H1 (cell line): ENCODE results near the gene CCDC71L. TPM values are rescaled to one million over a fixed set of nuclear protein-coding genes. Genes with fewer than 3 reads are reported as not detected.
A peak's percentile ranks its signal among the peaks of the same experiment; 100 is the strongest.

Source experiments
- CTCF ChIA-PET: fragments of 300-600 bp; sonication (Branson Sonifier 250); formaldehyde crosslinking; loops from one replicate; lab custom pipeline; 2021; ENCODE audit not compliant: partially characterized antibody; lab: Charles Lee
- POLR2A ChIA-PET: fragments of 300-600 bp; sonication (Branson Sonifier 250); formaldehyde crosslinking; loops from one replicate; lab custom pipeline; 2021; ENCODE audit warnings: inconsistent platforms; ENCODE audit not compliant: partially characterized antibody; lab: Charles Lee
- DNase-seq, 2 experiments: peaks; one replicate each; pipeline versions ENCODE4 v3.0.0 to v3.0.0-alpha.2; 2010 to 2022; ENCODE audit warnings: low spot score in 2 of 2, low read depth in 1 of 2, mixed read lengths in 1 of 2
- FAIRE-seq: peaks from 2 replicates; lab custom pipeline; 2011; peaks lifted over from hg19 to GRCh38; lab: Jason Lieb, UNC
- H2AFZ ChIP-seq: 2 replicates; pipeline ENCODE4 v1.8.1; 2012; ENCODE audit warnings: low read length, inconsistent platforms
- H2AK5ac ChIP-seq: 2 replicates; pipeline ENCODE4 v1.6.1; 2013; ENCODE audit warnings: low read depth, low read length
- H2BK120ac ChIP-seq: replicated peaks from 2 replicates; pipeline ENCODE3; 2013; ENCODE audit warnings: low read depth, low read length, inconsistent platforms
- H2BK12ac ChIP-seq: 2 replicates; pipeline ENCODE4 v1.6.1; 2013; ENCODE audit warnings: low read depth, low read length
- H2BK15ac ChIP-seq: 2 replicates; pipeline ENCODE4 v1.6.1; 2013; ENCODE audit warnings: low read length
- H2BK20ac ChIP-seq: 2 replicates; pipeline ENCODE4 v1.6.1; 2013; ENCODE audit warnings: low read length
- H2BK5ac ChIP-seq: 2 replicates; pipeline ENCODE4 v1.6.1; 2013; ENCODE audit warnings: low read depth, low read length
- H3K14ac ChIP-seq: 2 replicates; pipeline ENCODE4 v1.6.1; 2013; ENCODE audit warnings: inconsistent platforms; ENCODE audit not compliant: insufficient read length
- H3K18ac ChIP-seq: 2 replicates; pipeline ENCODE4 v1.6.1; 2013; ENCODE audit warnings: low read length; ENCODE audit errors: extremely low read depth
- H3K23ac ChIP-seq: 2 replicates; pipeline ENCODE4 v1.6.1; 2013; ENCODE audit warnings: inconsistent platforms; ENCODE audit not compliant: insufficient read length
- H3K23me2 ChIP-seq: 2 replicates; pipeline ENCODE4 v1.6.1; 2013; ENCODE audit warnings: low read depth, low read length
- H3K27ac ChIP-seq: 2 replicates; pipeline ENCODE4 v1.6.1; 2011; ENCODE audit warnings: low read depth, low read length, inconsistent platforms
- H3K27me3 ChIP-seq, 4 experiments: replicated peaks in 1 of 4; 1 replicate in 1 of 4; 2 replicates in 3 of 4; pipeline versions ENCODE4 v1.6.1 to v1.8.1; 2011 to 2013; ENCODE audit warnings: low read length in 3 of 4, mild to moderate bottlenecking in 3 of 4, inconsistent platforms in 2 of 4, mixed read lengths in 2 of 4, moderate library complexity in 1 of 4; ENCODE audit not compliant: control insufficient read depth in 3 of 4, insufficient read depth in 3 of 4; ENCODE audit errors: extremely low read depth in 1 of 4
- H3K36me3 ChIP-seq, 4 experiments: 2 replicates each; pipeline versions ENCODE4 v1.6.1 to v1.8.1; 2011 to 2013; ENCODE audit warnings: mild to moderate bottlenecking in 4 of 4, low read length in 3 of 4, moderate library complexity in 2 of 4, control low read depth in 1 of 4, inconsistent platforms in 1 of 4; ENCODE audit not compliant: insufficient read depth in 4 of 4, control insufficient read depth in 2 of 4
- H3K4ac ChIP-seq: replicated peaks from 2 replicates; pipeline ENCODE3; 2013; ENCODE audit warnings: low read length, low read depth, mixed read lengths, inconsistent platforms; ENCODE audit not compliant: insufficient read length
- H3K4me1 ChIP-seq, 4 experiments: replicated peaks in 1 of 4; 1 replicate in 1 of 4; 2 replicates in 3 of 4; pipeline versions ENCODE4 v1.6.1 to v1.8.1; 2011 to 2013; ENCODE audit warnings: low read length in 3 of 4, inconsistent platforms in 2 of 4, mixed read lengths in 1 of 4; ENCODE audit not compliant: insufficient read depth in 4 of 4, control insufficient read depth in 3 of 4
- H3K4me2 ChIP-seq, 2 experiments: 2 replicates each; pipeline versions ENCODE4 v1.6.1 to v1.8.1; 2011 to 2013; ENCODE audit warnings: low read depth in 2 of 2, low read length in 2 of 2, control low read depth in 1 of 2, inconsistent platforms in 1 of 2, mild to moderate bottlenecking in 1 of 2; ENCODE audit not compliant: insufficient read depth in 1 of 2
- H3K4me3 ChIP-seq, 4 experiments: fragments of 200-600, 300-600 bp in 1 of 4; sonication (generic), shearing (Covaris generic), sonication (Bioruptor Twin) in 1 of 4; 2 replicates each; pipeline versions ENCODE4 v1.5.1 to v1.8.1; 2011 to 2016; ENCODE audit warnings: low read length in 4 of 4, low read depth in 3 of 4, control low read depth in 2 of 4, inconsistent platforms in 2 of 4, mild to moderate bottlenecking in 2 of 4, mixed read lengths in 1 of 4, moderate library complexity in 1 of 4; ENCODE audit not compliant: insufficient read depth in 2 of 4; ENCODE audit errors: extremely low read depth in 1 of 4
- H3K56ac ChIP-seq: replicated peaks from 2 replicates; pipeline ENCODE3; 2013; ENCODE audit warnings: low read depth, mild to moderate bottlenecking, mixed read lengths, low read length, inconsistent platforms; ENCODE audit not compliant: insufficient read length
- H3K79me1 ChIP-seq: 2 replicates; pipeline ENCODE4 v1.6.1; 2013; ENCODE audit warnings: low read depth, low read length, control low read depth
- H3K79me2 ChIP-seq, 2 experiments: 2 replicates each; pipeline versions ENCODE4 v1.6.1 to v1.8.1; 2012 to 2013; ENCODE audit warnings: low read length in 2 of 2, mild to moderate bottlenecking in 2 of 2, inconsistent platforms in 1 of 2; ENCODE audit not compliant: insufficient read depth in 2 of 2, control insufficient read depth in 1 of 2
- H3K9ac ChIP-seq, 4 experiments: replicated peaks in 1 of 4; 1 replicate in 1 of 4; 2 replicates in 3 of 4; pipeline versions ENCODE4 v1.6.1 to v1.8.1; 2011 to 2013; ENCODE audit warnings: low read depth in 3 of 4, low read length in 3 of 4, control low read depth in 2 of 4, mild to moderate bottlenecking in 2 of 4, moderate library complexity in 2 of 4, inconsistent platforms in 1 of 4; ENCODE audit errors: extremely low read depth in 1 of 4
- H3K9me3 ChIP-seq, 2 experiments: 2 replicates each; pipeline versions ENCODE4 v1.6.1 to v1.8.1; 2012 to 2013; ENCODE audit warnings: mild to moderate bottlenecking in 2 of 2, moderate library complexity in 2 of 2, control low read depth in 1 of 2, inconsistent platforms in 1 of 2, low read depth in 1 of 2, low read length in 1 of 2, mixed read lengths in 1 of 2; ENCODE audit not compliant: insufficient read depth in 2 of 2
- H4K20me1 ChIP-seq, 2 experiments: replicated peaks in 1 of 2; 2 replicates each; pipeline versions ENCODE3 to v1.8.1; 2011 to 2013; ENCODE audit warnings: inconsistent platforms in 2 of 2, low read length in 2 of 2, mild to moderate bottlenecking in 1 of 2; ENCODE audit not compliant: insufficient read depth in 2 of 2, control insufficient read depth in 1 of 2
- H4K5ac ChIP-seq: 2 replicates; pipeline ENCODE4 v1.6.1; 2013; ENCODE audit warnings: low read length, low read depth, mixed read lengths, inconsistent platforms; ENCODE audit not compliant: insufficient read length
- H4K8ac ChIP-seq: 2 replicates; pipeline ENCODE4 v1.8.0; 2013; ENCODE audit warnings: mild to moderate bottlenecking, moderate library complexity, low read length, inconsistent platforms; ENCODE audit not compliant: insufficient read depth; ENCODE audit errors: extremely low read depth
- H4K91ac ChIP-seq: replicated peaks from 2 replicates; pipeline ENCODE3; 2013; ENCODE audit warnings: low read length, mixed read lengths, inconsistent platforms; ENCODE audit not compliant: insufficient read length
- ATF2 ChIP-seq: IDR thresholded peaks from 2 replicates; pipeline ENCODE4 v1.6.1; 2012; ENCODE audit warnings: low read length, inconsistent platforms
- EP300 ChIP-seq, 2 experiments: IDR thresholded peaks; 1 replicate in 1 of 2; 2 replicates in 1 of 2; pipeline ENCODE4 v1.6.1; 2011 to 2012; ENCODE audit warnings: low read depth in 2 of 2, low read length in 2 of 2, mild to moderate bottlenecking in 2 of 2, borderline replicate concordance in 1 of 2, inconsistent platforms in 1 of 2, moderate library complexity in 1 of 2
- JUND ChIP-seq: IDR thresholded peaks from 2 replicates; pipeline ENCODE4 v1.6.1; 2011; ENCODE audit warnings: mild to moderate bottlenecking, improper control_type of control experiment, low read length
- POLR2A ChIP-seq, 2 experiments: IDR thresholded peaks; 1 replicate in 1 of 2; 2 replicates in 1 of 2; pipeline ENCODE4 v1.6.1; 2011; ENCODE audit warnings: low read depth in 2 of 2, low read length in 2 of 2, mild to moderate bottlenecking in 2 of 2; ENCODE audit errors: control extremely low read depth in 1 of 2
- USF2 ChIP-seq: IDR thresholded peaks from 2 replicates; pipeline ENCODE4 v1.6.1; 2011; ENCODE audit warnings: low read length, improper control_type of control experiment
- WGBS, 2 experiments: shearing (Covaris generic) in 1 of 2; methylation state at CpG; one replicate each; pipeline versions ENCODE4 v1.1.6 to v1.1.7; 2013 to 2015; ENCODE audit warnings: low lambda C conversion rate in 2 of 2, mixed read lengths in 2 of 2, inconsistent platforms in 1 of 2, low coverage in 1 of 2, missing lambda C conversion rate in 1 of 2; ENCODE audit not compliant: insufficient replicate concordance in 2 of 2, insufficient coverage in 1 of 2, insufficient read length in 1 of 2; ENCODE audit errors: extremely low coverage in 1 of 2, missing lambda C conversion rate in 1 of 2; 5-methylcytosine and 5-hydroxymethylcytosine counted together
- polyA plus RNA-seq, 7 experiments: library from polyadenylated mRNA; depleted of rRNA in 3 of 7; stranded (reverse) in 5 of 7; unstranded in 2 of 7; fragments of >200 nt in 5 of 7; fragments of 200-250 nt in 2 of 7; gene quantifications; 1 replicate in 5 of 7; 2 replicates in 1 of 7; 4 replicates in 1 of 7; pipeline versions ENCODE4 v1.2.1 to v1.2.3, GENCODE V29; 2011 to 2013; ENCODE audit warnings: missing spikeins in 2 of 7, mixed read lengths in 2 of 7
- total RNA-seq: library from RNA; stranded (reverse); fragmentation: NEBNext Ultra II Directional; extraction: Animal tissue kit (Norgen Biotek cat#: 25700); gene quantifications from 2 replicates; pipeline ENCODE4 v1.2.1, GENCODE V29; 2021

Gene CCDC71L
- total and polyA plus RNA-seq, 2 of the 8 experiments (the other 6 are each of a cell fraction or from before 2014, with no cell fraction given) = 12.5 to 16.7 TPM

GRCh38 chr7:106659963-106660861, 746 bp downstream of the CCDC71L start:
- Histone ChIP-seq H3K27me3 (no peaks in the 10 kb centered on the region), H3K4me3 (peak overlapping the region; percentile 67 to 92 (median 80)), H4K91ac (peak overlapping the region; percentile 79), H2AK5ac (no peak overlapping the region), H3K9me3 (no peaks in the 10 kb centered on the region), H3K23ac (no peak overlapping the region), H3K79me1 (no peaks in the 10 kb centered on the region), H3K4me1 (no peaks in the 10 kb centered on the region), H3K79me2 (no peaks in the 10 kb centered on the region), H2BK12ac (no peak overlapping the region), H4K20me1 (no peaks in the 10 kb centered on the region), H3K56ac (peak overlapping the region; percentile 95), H2BK5ac (0 out of 2 replicates have a peak overlapping the region, but pooled peaks have one; percentile 37), H3K14ac (no peak overlapping the region), H3K23me2 (peaks cover 6% of the 10 kb centered on the region; the same call in 1 of the 2 replicates), H3K9ac (peak overlapping the region; percentile 63 to 87 (median 78)), H3K18ac (peak overlapping the region; percentile 84; the same call in 1 of the 2 replicates), H3K27ac (peak overlapping the region; percentile 87), H4K5ac (peak overlapping the region; percentile 81), H2AFZ (peak overlapping the region; percentile 97; the same call in 1 of the 2 replicates), H3K4me2 (peak overlapping the region; percentile 79 to 92), H3K4ac (peak overlapping the region; percentile 97), H2BK120ac (no peak overlapping the region), H4K8ac (peak overlapping the region; percentile 95), H2BK15ac (no peak overlapping the region), H3K36me3 (no peaks in the 10 kb centered on the region), H2BK20ac (no peak overlapping the region)
- ChIA-PET CTCF (interaction anchor here (0.6 to 4.1 kb wide), 20 partner anchors 26 to 483 kb away, joined by 3 to 27 read pairs (median 4); no protein-coding TSS in a partner anchor), POLR2A (interaction anchor here (0.9 to 1.5 kb wide), 3 partner anchors 77 to 483 kb away, joined by 3 to 4 read pairs (median 3); no protein-coding TSS in a partner anchor)
- peak; percentile 76 to 92 for DNase-seq
- WGBS, 2 experiments = 1% methylated on average over 50 of the region's 101 CpGs; no CpG with 5 or more reads in 1 of the 2 experiments
- FAIRE-seq = no peak
- TF ChIP-seq ATF2 (no peak), POLR2A (IDR thresholded peaks at IDR 0.05; ENCODE audit: control extremely low read depth in 1 of 2, low read depth in 2 of 2, low read length in 2 of 2) (peak; percentile 62 to 67), USF2 (no peak), EP300 (IDR thresholded peaks at IDR 0.05; ENCODE audit: borderline replicate concordance in 1 of 2, low read depth in 2 of 2, low read length in 2 of 2) (peak in 1 of 2 experiments; percentile 57; a peak in 1 of 3 replicates), JUND (no peak; the same call in 1 of the 2 replicates)
